ENCODE results near the gene MUC5AC. TPM values are rescaled to one million over a fixed set of nuclear protein-coding genes. Genes with fewer than 3 reads are reported as not detected.
"Not testable (repeated sequence)": the region's sequence is repeated elsewhere in the genome, so short reads cannot be mapped to it uniquely, and the experiment has no call there.

Gene MUC5AC
- total and polyA plus RNA-seq, 9 donors, result 0.01 to 0.75 (median 0.04) TPM; not detected in 4

DNA sequence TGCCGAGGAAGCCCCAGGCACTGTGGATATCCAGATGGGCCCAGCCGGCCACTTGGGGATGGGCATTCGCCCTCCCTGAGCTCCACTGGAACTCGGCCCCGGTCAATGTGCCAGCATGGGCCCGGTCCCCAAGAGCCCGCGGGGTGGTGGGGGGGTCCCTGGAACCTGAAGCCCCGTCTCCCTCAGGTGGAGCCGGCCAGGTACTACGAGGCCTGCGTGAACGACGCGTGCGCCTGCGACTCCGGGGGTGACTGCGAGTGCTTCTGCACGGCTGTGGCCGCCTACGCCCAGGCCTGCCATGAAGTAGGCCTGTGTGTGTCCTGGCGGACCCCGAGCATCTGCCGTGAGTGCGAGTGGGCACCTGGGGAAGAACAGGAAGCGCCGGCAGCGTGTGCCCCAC, 21.2 kb downstream of the MUC5AC start:
- no peaks in the 10 kb centered on the region for H3K36me3 ChIP-seq (ENCODE audit: control insufficient read depth, insufficient read depth, low read length)
- H3K27ac ChIP-seq (ENCODE audit: low read length), result no peak overlapping the region
- H3K4me3 ChIP-seq (ENCODE audit: low read length), result no peak overlapping the region
- DNase-seq, result no peak
- 83% methylated on average over 29 of the region's 29 CpGs for WGBS (ENCODE audit: insufficient coverage)
- peaks cover 7% of the 10 kb centered on the region for H3K9me3 ChIP-seq (replicated peaks; ENCODE audit: control insufficient read depth, low read depth, low read length)
- H3K27me3 ChIP-seq (ENCODE audit: control insufficient read depth, insufficient read depth, low read length), result no peaks in the 10 kb centered on the region
- H3K4me1 ChIP-seq (ENCODE audit: control insufficient read depth, insufficient read depth, low read length), result no peaks in the 10 kb centered on the region

DNA sequence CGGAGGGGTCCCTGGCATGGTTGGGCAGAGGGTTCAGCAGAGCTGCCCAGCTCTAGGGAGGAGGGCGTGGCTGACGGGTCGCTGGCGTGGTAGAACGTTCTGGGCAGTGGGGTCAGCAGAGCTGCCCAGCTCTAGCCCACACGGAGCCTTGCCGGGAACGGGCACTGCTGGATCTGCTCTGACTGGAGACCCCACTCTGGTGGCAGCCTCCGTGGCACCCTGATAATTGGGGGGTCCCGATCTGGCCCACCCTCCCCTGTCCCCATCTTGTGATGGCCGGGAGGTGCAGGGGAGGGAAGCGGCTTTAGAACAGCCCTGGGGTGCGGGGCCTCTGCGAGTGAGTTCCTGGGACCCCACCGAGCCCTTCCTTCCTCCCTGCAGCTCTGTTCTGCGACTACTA, 21.9 kb downstream of the MUC5AC start:
- no peaks in the 10 kb centered on the region for H3K4me1 ChIP-seq (ENCODE audit: control insufficient read depth, insufficient read depth, low read length)
- no peaks in the 10 kb centered on the region for H3K27me3 ChIP-seq (ENCODE audit: control insufficient read depth, insufficient read depth, low read length)
- no peak overlapping the region for H3K4me3 ChIP-seq (ENCODE audit: low read length)
- WGBS (ENCODE audit: insufficient coverage), result 84% methylated on average over 14 of the region's 17 CpGs
- H3K36me3 ChIP-seq (ENCODE audit: control insufficient read depth, insufficient read depth, low read length), result no peaks in the 10 kb centered on the region
- H3K27ac ChIP-seq (ENCODE audit: low read length), result no peak overlapping the region
- no peak for DNase-seq
- H3K9me3 ChIP-seq (replicated peaks; ENCODE audit: control insufficient read depth, low read depth, low read length), result peaks cover under 1% of the 10 kb centered on the region

DNA sequence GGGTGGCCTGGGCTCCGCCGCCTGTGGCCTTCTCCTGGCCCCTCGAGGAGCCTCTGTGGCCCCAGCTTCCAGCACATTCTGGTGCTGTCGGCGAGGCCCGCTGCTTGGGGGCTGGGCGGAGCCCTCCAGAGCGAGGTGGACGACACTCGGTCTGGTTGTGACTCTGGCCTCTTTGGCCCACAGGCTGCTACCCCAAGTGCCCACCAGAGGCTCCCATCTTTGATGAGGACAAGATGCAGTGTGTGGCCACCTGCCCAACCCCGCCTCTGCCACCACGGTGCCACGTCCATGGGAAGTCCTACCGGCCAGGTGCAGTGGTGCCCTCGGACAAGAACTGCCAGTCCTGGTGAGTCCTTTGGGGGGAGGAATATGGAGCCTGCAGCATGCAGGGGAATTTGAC, 22.4 kb downstream of the MUC5AC start:
- H3K27me3 ChIP-seq (ENCODE audit: control insufficient read depth, insufficient read depth, low read length), result no peaks in the 10 kb centered on the region

DNA sequence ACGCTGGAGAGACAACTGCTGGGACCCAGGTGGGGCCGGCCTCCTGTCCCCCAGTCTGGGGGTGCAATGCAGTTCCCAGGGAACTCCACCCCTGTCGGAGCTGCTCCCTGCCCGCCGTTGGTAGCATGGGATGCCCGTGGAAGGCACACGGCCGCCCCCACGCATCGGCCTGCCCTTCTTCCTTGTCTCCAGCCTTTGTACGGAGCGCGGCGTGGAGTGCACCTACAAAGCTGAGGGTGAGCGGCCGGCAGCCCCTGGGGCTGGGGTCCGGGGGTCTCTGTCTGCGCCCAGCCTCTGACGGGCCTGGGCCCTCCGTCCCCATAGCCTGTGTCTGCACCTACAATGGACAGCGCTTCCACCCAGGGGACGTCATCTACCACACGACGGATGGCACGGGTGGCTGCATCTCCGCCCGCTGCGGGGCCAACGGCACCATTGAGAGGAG, 23.2 kb downstream of the MUC5AC start:
- no peaks in the 10 kb centered on the region for H3K4me1 ChIP-seq (ENCODE audit: control insufficient read depth, insufficient read depth, low read length)
- no peak for DNase-seq
- no peak overlapping the region for H3K27ac ChIP-seq (ENCODE audit: low read length)
- no peak overlapping the region for H3K4me3 ChIP-seq (ENCODE audit: low read length)
- H3K36me3 ChIP-seq (ENCODE audit: control insufficient read depth, insufficient read depth, low read length), result no peaks in the 10 kb centered on the region
- peaks cover 2% of the 10 kb centered on the region for H3K9me3 ChIP-seq (replicated peaks; ENCODE audit: control insufficient read depth, low read depth, low read length)
- 86% methylated on average over 20 of the region's 29 CpGs for WGBS (ENCODE audit: insufficient coverage)
- H3K27me3 ChIP-seq (ENCODE audit: control insufficient read depth, insufficient read depth, low read length), result no peaks in the 10 kb centered on the region

More for the DNA sequence above, 22.4 kb downstream of the MUC5AC start:
- no peak overlapping the region for H3K4me3 ChIP-seq (ENCODE audit: low read length)
- no peak overlapping the region for H3K27ac ChIP-seq (ENCODE audit: low read length)
- no peaks in the 10 kb centered on the region for H3K36me3 ChIP-seq (ENCODE audit: control insufficient read depth, insufficient read depth, low read length)
- no peaks in the 10 kb centered on the region for H3K9me3 ChIP-seq (replicated peaks; ENCODE audit: control insufficient read depth, low read depth, low read length)
- DNase-seq, result no peak
- no peaks in the 10 kb centered on the region for H3K4me1 ChIP-seq (ENCODE audit: control insufficient read depth, insufficient read depth, low read length)
- 73% methylated on average over 13 of the region's 15 CpGs for WGBS (ENCODE audit: insufficient coverage)

DNA sequence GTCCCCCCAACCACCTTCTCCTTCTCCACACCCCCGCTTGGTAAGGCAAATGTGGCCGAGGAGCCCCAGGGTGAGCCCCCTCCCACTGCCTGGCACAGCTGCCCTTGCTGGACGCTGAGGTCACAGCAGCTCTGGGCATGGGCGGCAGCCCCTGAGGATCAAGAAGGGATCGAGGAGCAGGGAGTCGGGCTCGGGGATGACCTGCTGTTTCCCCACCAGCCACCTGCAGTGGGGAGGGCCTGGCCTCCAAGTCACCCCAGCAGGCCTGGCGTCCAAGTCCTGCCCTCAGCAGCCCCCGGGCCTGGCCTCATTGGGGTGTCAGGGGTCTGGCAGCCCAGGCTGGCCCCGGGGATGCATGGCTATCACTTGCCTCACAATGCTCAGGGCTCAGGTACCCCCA, 23.7 kb downstream of the MUC5AC start:
- Histone ChIP-seq H3K36me3 (ENCODE audit: control insufficient read depth, insufficient read depth, low read length) (no peaks in the 10 kb centered on the region), H3K4me1 (ENCODE audit: control insufficient read depth, insufficient read depth, low read length) (no peaks in the 10 kb centered on the region), H3K27me3 (ENCODE audit: control insufficient read depth, insufficient read depth, low read length) (no peaks in the 10 kb centered on the region), H3K27ac (ENCODE audit: low read length) (no peak overlapping the region), H3K4me3 (ENCODE audit: low read length) (no peak overlapping the region), H3K9me3 (replicated peaks; ENCODE audit: control insufficient read depth, low read depth, low read length) (peaks cover 2% of the 10 kb centered on the region)
- DNase-seq, result no peak
- 79% methylated on average over 9 of the region's 10 CpGs for WGBS (ENCODE audit: insufficient coverage)

DNA sequence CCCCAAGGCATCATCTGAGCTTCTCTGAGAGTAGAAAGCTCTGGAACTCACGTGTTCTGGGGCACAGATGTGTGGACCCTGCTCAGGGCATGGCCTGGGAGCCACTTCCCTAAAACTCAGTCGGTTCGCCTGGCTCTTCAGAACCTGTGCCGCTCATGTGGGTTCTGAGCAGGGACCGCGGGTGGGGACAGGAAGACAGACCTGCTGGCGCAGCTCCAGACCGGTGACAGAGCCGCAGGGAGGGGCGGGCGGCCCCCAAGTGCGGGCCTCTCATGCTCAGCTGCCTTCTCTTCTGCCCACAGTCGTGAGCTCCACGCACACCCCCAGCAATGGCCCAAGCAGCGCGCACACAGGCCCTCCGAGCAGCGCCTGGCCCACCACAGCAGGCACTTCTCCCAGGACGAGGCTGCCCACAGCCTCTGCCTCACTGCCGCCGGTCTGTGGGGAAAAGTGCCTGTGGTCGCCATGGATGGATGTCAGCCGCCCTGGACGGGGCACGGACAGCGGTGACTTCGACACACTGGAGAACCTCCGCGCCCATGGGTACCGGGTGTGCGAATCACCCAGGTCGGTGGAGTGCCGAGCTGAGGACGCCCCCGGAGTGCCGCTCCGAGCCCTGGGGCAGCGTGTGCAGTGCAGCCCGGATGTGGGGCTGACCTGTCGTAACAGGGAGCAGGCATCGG, 24.2 kb downstream of the MUC5AC start:
- no peaks in the 10 kb centered on the region for H3K27me3 ChIP-seq (ENCODE audit: control insufficient read depth, insufficient read depth, low read length)
- no peaks in the 10 kb centered on the region for H3K36me3 ChIP-seq (ENCODE audit: control insufficient read depth, insufficient read depth, low read length)
- no peak for DNase-seq
- no peaks in the 10 kb centered on the region for H3K4me1 ChIP-seq (ENCODE audit: control insufficient read depth, insufficient read depth, low read length)
- 88% methylated on average over 38 of the region's 41 CpGs for WGBS (ENCODE audit: insufficient coverage)
- H3K27ac ChIP-seq (ENCODE audit: low read length), result no peak overlapping the region
- peaks cover 2% of the 10 kb centered on the region for H3K9me3 ChIP-seq (replicated peaks; ENCODE audit: control insufficient read depth, low read depth, low read length)
- H3K4me3 ChIP-seq (ENCODE audit: low read length), result no peak overlapping the region

DNA sequence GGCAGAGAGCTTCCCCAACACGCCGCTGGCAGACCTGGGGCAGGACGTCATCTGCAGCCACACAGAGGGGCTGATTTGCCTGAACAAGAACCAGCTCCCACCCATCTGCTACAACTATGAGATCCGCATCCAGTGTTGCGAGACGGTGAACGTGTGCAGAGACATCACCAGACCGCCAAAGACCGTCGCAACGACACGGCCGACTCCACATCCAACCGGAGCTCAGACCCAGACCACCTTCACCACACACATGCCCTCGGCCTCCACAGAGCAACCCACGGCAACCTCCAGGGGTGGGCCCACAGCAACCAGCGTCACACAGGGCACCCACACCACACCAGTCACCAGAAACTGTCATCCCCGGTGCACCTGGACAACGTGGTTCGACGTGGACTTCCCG, 26.4 kb downstream of the MUC5AC start:
- H3K27ac ChIP-seq (ENCODE audit: low read length); H3K4me1 ChIP-seq (ENCODE audit: control insufficient read depth, insufficient read depth, low read length); H3K27me3 ChIP-seq (ENCODE audit: control insufficient read depth, insufficient read depth, low read length); DNase-seq; H3K4me3 ChIP-seq (ENCODE audit: low read length); H3K36me3 ChIP-seq (ENCODE audit: control insufficient read depth, insufficient read depth, low read length); H3K9me3 ChIP-seq (replicated peaks; ENCODE audit: control insufficient read depth, low read depth, low read length): not testable (repeated sequence)
- WGBS (ENCODE audit: insufficient coverage), result 80% methylated on average over 1 of the region's 22 CpGs

DNA sequence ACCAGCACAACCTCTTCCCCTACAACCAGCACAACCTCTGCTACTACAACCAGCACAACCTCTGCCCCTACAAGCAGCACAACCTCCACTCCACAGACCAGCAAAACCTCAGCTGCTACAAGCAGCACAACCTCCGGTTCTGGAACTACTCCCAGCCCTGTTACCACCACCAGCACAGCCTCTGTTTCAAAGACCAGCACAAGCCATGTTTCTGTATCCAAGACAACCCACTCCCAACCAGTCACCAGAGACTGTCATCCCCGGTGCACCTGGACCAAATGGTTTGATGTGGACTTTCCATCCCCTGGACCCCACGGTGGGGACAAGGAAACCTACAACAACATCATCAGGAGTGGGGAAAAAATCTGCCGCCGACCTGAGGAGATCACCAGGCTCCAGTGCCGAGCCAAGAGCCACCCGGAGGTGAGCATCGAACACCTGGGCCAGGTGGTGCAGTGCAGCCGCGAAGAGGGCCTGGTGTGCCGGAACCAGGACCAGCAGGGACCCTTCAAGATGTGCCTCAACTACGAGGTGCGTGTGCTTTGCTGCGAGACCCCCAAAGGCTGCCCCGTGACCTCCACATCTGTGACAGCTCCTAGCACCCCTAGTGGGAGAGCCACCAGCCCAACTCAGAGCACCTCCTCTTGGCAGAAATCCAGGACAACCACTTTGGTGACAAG, 30.8 kb downstream of the MUC5AC start:
- not testable (repeated sequence) for H3K4me1 ChIP-seq (ENCODE audit: control insufficient read depth, insufficient read depth, low read length); H3K27ac ChIP-seq (ENCODE audit: low read length)
- 80% methylated on average over 6 of the region's 15 CpGs for WGBS (ENCODE audit: insufficient coverage)

DNA sequence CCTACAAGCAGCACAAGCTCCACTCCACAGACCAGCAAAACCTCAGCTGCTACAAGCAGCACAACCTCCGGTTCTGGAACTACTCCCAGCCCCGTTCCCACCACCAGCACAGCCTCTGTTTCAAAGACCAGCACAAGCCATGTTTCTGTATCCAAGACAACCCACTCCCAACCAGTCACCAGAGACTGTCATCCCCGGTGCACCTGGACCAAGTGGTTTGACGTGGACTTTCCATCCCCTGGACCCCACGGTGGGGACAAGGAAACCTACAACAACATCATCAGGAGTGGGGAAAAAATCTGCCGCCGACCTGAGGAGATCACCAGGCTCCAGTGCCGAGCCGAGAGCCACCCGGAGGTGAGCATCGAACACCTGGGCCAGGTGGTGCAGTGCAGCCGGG, 32.1 kb downstream of the MUC5AC start:
- H3K27me3 ChIP-seq (ENCODE audit: control insufficient read depth, insufficient read depth, low read length); H3K4me3 ChIP-seq (ENCODE audit: low read length); H3K27ac ChIP-seq (ENCODE audit: low read length); H3K4me1 ChIP-seq (ENCODE audit: control insufficient read depth, insufficient read depth, low read length); H3K9me3 ChIP-seq (replicated peaks; ENCODE audit: control insufficient read depth, low read depth, low read length); DNase-seq; H3K36me3 ChIP-seq (ENCODE audit: control insufficient read depth, insufficient read depth, low read length): not testable (repeated sequence)
- WGBS (ENCODE audit: insufficient coverage), result no CpG with 5 or more reads among the region's 12 CpGs

More for the DNA sequence above, 30.8 kb downstream of the MUC5AC start:
- not testable (repeated sequence) for H3K9me3 ChIP-seq (replicated peaks; ENCODE audit: control insufficient read depth, low read depth, low read length); H3K4me3 ChIP-seq (ENCODE audit: low read length); H3K27me3 ChIP-seq (ENCODE audit: control insufficient read depth, insufficient read depth, low read length); DNase-seq; H3K36me3 ChIP-seq (ENCODE audit: control insufficient read depth, insufficient read depth, low read length)

DNA sequence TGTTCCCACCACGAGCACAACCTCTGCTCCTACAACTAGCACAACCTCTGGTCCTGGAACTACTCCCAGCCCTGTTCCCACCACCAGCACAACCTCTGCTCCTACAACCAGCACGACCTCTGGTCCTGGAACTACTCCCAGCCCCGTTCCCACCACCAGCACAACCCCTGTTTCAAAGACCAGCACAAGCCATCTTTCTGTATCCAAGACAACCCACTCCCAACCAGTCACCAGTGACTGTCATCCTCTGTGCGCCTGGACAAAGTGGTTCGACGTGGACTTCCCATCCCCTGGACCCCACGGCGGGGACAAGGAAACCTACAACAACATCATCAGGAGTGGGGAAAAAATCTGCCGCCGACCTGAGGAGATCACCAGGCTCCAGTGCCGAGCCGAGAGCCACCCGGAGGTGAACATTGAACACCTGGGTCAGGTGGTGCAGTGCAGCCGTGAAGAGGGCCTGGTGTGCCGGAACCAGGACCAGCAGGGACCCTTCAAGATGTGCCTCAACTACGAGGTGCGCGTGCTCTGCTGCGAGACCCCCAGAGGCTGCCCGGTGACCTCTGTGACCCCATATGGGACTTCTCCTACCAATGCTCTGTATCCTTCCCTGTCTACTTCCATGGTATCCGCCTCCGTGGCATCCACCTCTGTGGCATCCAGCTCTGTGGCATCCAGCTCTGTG, 34.2 kb downstream of the MUC5AC start:
- DNase-seq; H3K27ac ChIP-seq (ENCODE audit: low read length); H3K4me3 ChIP-seq (ENCODE audit: low read length); H3K4me1 ChIP-seq (ENCODE audit: control insufficient read depth, insufficient read depth, low read length); H3K36me3 ChIP-seq (ENCODE audit: control insufficient read depth, insufficient read depth, low read length); H3K27me3 ChIP-seq (ENCODE audit: control insufficient read depth, insufficient read depth, low read length); H3K9me3 ChIP-seq (replicated peaks; ENCODE audit: control insufficient read depth, low read depth, low read length): not testable (repeated sequence)
- 80% methylated on average over 14 of the region's 22 CpGs for WGBS (ENCODE audit: insufficient coverage)
